DMS153 (cell line): Measurements from ENCODE around the gene MYO1F.
"Not testable (repeated sequence)": the region's sequence is repeated elsewhere in the genome, so short reads cannot be mapped to it uniquely, and the experiment has no call there.

ENCODE experiments used
- DNase-seq: peaks from one replicate; lab custom pipeline; 2025; lab: John Stamatoyannopoulos, UW

The MYO1F gene

GRCh38 chr19:8577247-8577646 lies at the start of gene MYO1F:
MYO1F (minus strand) TSS chr19:8577442; CDS start chr19:8577309, 133 bp downstream.
- no peak for DNase-seq

GRCh38 chr19:8626842-8627241 lies 49.6 kb upstream of the MYO1F start:
- DNase-seq: no peak

GRCh38 chr19:8622886-8623285 lies 45.6 kb upstream of the MYO1F start:
- not testable (repeated sequence) for DNase-seq

GRCh38 chr19:8618751-8619150 lies 41.5 kb upstream of the MYO1F start:
- no peak for DNase-seq

GRCh38 chr19:8617984-8618383 lies 40.7 kb upstream of the MYO1F start:
- no peak for DNase-seq

- not testable (repeated sequence) for DNase-seq
Observed at GRCh38 chr19:8617325-8617724, 40.1 kb upstream of the MYO1F start.

GRCh38 chr19:8616861-8617260 lies 39.6 kb upstream of the MYO1F start:
- DNase-seq: no peak

GRCh38 chr19:8615813-8616596 lies 38.8 kb upstream of the MYO1F start:
- no peak for DNase-seq

- DNase-seq: no peak
Observed at GRCh38 chr19:8615024-8615423, 37.8 kb upstream of the MYO1F start.

GRCh38 chr19:8614455-8614854 lies 37.2 kb upstream of the MYO1F start:
- DNase-seq: no peak

GRCh38 chr19:8612807-8613171 lies 35.5 kb upstream of the MYO1F start:
- DNase-seq: no peak

- DNase-seq: no peak
Observed at GRCh38 chr19:8611877-8612806, 34.9 kb upstream of the MYO1F start.

- DNase-seq: no peak
Observed at GRCh38 chr19:8611391-8611876, 34.2 kb upstream of the MYO1F start.

- no peak for DNase-seq
Observed at GRCh38 chr19:8610936-8611300, 33.7 kb upstream of the MYO1F start.

GRCh38 chr19:8610041-8610935 lies 33.0 kb upstream of the MYO1F start, which contains the start of gene ADAMTS10:
ADAMTS10 (minus strand) TSS chr19:8610715; CDS start chr19:8605710, 5,005 bp downstream.
- no peak for DNase-seq

- no peak for DNase-seq
Observed at GRCh38 chr19:8609279-8610040, 32.2 kb upstream of the MYO1F start.

GRCh38 chr19:8608941-8609278 lies 31.7 kb upstream of the MYO1F start:
- no peak for DNase-seq

- DNase-seq: no peak
Observed at GRCh38 chr19:8607386-8607785, 30.1 kb upstream of the MYO1F start.

GRCh38 chr19:8605514-8605913 lies 28.3 kb upstream of the MYO1F start:
- DNase-seq: no peak

GRCh38 chr19:8601796-8602195 lies 24.6 kb upstream of the MYO1F start:
- DNase-seq: no peak

- no peak for DNase-seq
Observed at GRCh38 chr19:8600816-8601215, 23.6 kb upstream of the MYO1F start.
